Measurements from ENCODE around the gene PARD3B.

DNA sequence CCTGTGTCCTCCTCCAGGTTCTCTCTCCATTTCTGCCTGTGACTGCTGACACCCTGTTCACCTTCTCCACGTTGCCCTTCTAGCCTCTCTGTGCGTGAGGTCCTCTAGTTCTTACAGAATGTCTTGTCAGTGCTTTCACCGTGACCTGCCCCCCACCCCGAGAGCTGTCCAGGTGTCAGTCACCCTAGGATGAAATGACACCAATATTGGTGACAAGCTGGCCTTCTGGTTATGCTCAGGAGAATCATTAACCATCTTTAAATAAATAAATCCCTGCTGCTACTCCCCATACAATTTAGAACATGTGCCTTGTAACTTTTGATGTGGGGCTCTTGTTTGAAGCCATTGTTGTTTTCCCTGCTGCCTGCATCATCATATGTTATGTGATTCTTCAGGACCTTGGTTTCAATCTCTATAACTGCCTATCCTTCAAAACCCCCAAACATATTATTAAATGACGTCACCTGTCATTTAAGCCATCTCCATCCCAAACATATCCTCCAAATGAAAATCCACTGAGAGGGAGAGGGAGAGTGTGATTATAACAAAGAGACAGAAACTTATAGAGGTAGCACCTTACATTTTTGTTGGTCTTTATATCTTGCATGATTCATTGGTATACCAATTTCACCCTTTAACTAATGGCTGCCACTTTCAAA lies 496.3 kb downstream of the PARD3B start:
- TF ChIP-seq, protein P1, sequence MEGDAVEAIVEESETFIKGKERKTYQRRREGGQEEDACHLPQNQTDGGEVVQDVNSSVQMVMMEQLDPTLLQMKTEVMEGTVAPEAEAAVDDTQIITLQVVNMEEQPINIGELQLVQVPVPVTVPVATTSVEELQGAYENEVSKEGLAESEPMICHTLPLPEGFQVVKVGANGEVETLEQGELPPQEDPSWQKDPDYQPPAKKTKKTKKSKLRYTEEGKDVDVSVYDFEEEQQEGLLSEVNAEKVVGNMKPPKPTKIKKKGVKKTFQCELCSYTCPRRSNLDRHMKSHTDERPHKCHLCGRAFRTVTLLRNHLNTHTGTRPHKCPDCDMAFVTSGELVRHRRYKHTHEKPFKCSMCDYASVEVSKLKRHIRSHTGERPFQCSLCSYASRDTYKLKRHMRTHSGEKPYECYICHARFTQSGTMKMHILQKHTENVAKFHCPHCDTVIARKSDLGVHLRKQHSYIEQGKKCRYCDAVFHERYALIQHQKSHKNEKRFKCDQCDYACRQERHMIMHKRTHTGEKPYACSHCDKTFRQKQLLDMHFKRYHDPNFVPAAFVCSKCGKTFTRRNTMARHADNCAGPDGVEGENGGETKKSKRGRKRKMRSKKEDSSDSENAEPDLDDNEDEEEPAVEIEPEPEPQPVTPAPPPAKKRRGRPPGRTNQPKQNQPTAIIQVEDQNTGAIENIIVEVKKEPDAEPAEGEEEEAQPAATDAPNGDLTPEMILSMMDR (conservative IDR thresholded peaks at IDR 0.05; ENCODE audit: low read depth, low read length): no peak
- TF ChIP-seq EZH2phosphoT487 (IDR thresholded peaks at IDR 0.05; ENCODE audit: borderline replicate concordance, low read length): no peak

Data from PC-3 (cell line).